Tongue (tissue), 2 donors: ENCODE data around the gene MIA2. TPM values are rescaled to one million over a fixed set of nuclear protein-coding genes. Genes with fewer than 3 reads are reported as not detected.
"Not testable (repeated sequence)": the region's sequence is repeated elsewhere in the genome, so short reads cannot be mapped to it uniquely, and the experiment has no call there.

Source experiments
- DNase-seq: peaks from one replicate; pipeline ENCODE4 v3.0.0-alpha.2; 2015
- total RNA-seq: library from RNA; depleted of rRNA; stranded (reverse); fragments of >200 nt; gene quantifications from one replicate; pipeline ENCODE4 v1.2.3, GENCODE V29; 2014

The MIA2 gene
- total RNA-seq, 1 donor from 2014 or later: 46.9 TPM

DNA sequence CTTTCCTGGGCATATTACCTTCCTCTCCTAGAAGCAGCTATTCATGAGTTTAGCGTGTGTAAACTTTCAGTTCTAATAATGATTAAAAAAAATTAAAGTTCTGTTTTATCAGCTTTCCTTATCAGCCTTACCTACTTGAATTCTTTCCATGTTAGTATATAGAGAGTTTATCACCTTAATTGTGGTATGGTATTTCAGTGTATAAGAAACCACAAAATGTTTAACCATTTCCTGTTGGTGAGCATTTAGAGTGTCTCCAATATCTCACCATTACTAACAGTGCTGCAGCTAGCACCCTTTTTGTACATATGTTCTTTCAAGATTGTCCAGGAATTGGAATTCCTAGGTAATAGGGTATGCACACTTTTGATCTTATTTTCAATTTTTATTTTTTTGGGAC lies 109.1 kb downstream of the MIA2 start:
- DNase-seq: no peak

DNA sequence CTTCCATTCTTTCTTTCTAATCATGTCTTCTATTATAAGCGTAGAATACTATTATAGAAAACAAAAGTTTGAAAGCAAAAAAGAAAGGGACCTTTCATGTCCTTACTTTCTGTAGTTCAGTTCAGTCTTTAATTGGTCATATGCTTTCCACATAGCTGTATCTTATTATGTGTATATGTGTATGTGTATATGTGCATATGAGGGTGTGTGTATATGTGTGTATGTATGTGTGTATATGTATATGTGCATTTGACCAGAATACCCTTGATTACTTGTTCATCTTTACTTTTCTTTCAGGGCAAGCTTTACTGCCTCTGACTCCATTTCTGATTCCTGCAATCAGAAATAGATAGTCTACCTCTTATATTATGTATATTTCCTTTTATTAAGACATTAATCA lies 109.9 kb downstream of the MIA2 start:
- DNase-seq: no peak

DNA sequence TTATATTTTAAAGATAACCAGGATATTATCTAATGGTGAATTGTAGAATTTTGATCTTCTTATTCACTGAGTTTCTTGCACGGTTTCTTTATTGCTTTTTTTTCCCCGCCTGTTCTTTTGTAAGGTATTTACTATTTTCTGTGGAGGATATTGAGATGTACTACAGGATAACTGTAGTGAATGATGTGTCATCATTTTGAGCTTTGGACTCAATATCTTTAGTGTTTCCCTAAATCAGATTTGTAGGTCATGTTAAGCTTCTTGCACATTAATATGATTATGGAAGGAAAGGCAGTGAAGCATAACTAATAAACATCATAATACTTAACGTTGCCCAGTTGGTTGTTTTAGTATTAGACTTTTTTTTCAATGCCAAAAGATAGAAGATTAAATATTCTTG lies 117.2 kb downstream of the MIA2 start:
- DNase-seq: no peak

DNA sequence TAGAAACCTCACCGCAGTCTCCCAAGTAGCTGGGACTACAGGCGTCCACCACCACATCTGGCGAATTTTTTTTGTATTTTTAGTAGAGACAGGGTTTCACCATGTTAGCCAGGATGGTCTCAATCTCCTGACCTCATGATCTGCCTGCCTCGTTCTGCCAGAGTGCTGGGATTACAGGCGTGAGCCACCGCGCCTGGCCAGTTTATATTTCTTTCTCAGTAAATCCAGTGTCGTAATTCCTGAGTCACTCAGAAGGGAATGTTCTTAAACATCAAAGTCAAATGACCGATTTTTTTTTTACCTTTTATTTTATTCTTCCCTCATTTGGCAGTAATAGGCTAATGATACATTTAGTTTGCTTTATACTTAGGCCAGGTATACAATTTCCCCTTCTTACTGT lies 118.0 kb downstream of the MIA2 start:
- DNase-seq: no peak

DNA sequence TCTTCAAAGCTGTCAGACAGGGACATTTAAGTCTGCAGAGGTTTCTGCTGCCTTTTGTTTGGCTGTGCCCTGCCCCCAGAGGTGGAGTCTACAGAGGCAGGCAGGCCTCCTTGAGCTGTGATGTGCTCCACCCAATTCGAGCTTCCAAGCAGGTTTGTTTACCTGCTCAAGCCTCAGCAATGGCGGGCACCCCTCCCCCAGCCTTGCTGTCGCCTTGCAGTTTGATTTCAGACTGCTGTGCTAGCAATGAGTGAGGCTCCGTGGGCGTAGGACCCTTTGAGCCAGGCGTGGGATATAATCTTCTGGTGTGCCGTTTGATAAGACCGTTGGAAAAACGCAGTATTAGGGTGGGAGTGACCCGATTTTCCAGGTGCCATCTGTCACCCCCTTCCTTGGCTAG lies 125.4 kb downstream of the MIA2 start:
- DNase-seq: not testable (repeated sequence)

DNA sequence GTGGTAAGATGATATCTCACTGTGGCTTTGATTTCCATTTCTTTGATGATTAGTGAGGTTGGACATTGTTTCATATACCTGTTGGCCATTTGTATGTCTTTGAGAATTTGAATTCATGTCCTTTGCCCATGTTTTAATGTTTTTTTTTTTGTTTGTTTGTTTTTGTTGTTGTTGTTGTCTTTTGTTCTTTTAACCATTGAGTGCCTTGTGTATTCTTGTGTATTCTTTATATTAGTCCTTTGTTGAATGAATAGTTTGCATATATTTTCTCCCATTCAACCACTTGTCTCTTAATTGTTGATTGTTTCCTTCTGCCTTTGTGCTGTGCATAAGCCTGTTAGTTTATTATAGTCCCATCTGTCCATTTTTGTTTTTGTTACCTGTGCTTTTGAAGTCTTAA lies 126.6 kb downstream of the MIA2 start:
- DNase-seq: no peak

DNA sequence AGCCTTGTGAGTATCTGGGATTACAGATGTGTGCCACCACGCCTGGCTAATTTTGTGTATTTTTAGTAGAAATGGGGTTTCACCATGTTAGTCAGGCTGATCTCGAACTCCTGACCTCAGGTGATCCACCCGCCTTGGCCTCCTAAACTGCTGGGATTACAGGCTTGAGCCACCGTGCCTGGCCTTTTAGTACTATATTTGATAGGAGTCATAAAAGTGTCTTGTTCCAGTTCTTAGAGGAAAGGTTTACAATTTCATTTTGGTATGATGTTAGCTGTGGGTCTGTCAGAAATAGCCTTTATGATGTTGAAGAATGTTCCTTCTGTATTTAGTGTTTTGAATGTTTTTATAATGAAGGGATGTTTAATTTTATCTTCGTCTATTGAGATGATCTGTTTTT lies 127.8 kb downstream of the MIA2 start:
- not testable (repeated sequence) for DNase-seq

DNA sequence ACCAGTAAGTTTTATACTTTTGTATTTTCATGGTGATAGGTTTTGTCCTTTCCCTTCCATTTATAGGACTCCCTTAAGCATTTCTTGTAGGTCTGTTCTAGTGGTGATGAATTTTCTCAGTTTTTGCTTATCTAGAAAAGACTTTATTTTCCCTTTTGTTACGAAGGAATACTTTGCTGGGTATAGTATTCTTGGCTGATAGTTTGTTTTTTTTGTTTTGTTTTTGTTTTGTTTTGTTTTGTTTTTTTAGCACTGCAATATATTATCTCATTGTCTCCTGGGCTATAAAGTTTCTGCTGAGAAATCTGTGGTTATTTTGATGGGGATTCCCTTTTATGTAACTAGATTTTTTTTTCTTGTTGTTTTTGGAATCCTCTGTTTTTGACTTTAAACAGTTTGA lies 130.8 kb downstream of the MIA2 start:
- DNase-seq: no peak

DNA sequence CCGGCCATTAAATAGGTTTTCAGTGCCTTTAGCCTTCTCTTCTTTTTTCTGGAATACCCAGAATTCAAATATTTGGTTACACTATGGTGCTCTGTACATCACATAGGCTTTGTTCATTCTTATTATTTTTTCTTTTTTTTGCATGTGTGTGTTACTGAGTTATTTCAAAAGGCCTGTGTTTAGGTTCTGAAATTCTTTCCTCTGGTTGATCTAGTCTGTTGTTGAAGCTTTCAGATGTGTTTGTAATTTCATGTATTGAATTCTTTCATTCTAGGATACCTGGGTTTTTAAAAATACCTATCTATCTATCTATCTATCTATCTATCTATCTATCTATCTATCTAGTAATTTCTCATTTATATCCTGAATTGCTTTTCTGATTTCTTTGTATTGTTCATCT lies 131.6 kb downstream of the MIA2 start:
- no peak for DNase-seq

DNA sequence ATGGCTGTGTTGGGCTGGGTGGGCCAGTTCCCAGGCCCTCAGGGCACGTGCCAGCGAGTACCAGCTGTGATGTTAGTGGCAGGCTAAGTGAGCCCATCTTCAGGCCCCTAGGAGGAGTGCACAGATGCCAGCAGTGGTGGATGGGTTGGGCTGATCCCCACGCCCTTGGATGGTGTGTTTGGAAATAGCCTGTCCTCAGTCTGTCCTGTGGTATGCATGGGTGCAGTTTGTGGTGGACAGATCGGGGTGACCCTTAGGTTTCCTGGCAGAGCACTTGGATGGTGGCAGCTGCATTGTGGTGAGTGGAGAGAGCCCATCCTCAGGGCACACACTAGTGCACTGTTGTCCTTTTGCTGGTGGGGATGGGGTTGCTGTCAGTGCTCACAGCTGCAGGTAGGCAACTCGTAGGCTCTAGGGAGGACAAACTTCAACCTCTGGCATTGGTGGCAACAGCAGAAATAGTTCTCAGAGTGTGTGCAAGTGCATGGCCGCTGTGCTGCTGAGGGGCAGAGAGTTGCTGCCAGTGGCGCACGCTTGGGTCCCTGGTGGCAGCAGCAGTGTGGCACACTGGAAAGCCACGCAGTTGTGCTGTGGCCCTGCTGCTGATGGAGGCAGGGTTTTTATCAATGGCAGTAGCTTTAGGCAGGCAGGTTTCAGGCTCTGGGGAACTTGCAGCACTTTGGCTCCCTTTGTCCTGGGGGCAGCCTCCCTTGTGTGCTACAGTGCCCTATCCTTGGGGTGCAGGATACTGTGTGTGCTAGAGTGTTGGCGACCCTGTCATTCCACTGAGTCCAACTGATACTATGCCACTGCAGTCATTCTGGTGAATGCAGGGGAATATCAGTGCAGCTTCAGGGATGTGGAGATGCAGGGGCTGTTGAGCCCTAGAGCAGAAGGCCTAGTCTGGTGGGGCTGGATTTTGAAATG lies 133.0 kb downstream of the MIA2 start:
- no peak for DNase-seq

DNA sequence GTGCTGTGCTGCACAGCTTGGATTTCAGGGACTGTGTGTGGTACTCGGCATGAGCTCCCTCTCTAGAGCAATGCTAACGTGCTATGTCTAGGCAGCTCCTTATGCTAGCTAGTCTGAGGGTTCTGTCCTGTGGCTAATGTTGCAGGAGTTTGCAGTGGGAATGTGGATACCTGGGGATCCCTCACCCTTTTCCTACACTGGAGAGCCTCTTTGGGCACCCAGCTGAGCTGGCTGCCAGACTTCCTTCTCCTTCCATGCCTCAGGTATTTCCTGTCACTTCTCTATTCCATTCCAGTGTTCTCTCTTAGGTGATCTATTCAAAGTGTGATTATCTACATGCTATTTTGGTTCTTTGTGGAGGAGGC lies 133.7 kb downstream of the MIA2 start:
- no peak for DNase-seq

DNA sequence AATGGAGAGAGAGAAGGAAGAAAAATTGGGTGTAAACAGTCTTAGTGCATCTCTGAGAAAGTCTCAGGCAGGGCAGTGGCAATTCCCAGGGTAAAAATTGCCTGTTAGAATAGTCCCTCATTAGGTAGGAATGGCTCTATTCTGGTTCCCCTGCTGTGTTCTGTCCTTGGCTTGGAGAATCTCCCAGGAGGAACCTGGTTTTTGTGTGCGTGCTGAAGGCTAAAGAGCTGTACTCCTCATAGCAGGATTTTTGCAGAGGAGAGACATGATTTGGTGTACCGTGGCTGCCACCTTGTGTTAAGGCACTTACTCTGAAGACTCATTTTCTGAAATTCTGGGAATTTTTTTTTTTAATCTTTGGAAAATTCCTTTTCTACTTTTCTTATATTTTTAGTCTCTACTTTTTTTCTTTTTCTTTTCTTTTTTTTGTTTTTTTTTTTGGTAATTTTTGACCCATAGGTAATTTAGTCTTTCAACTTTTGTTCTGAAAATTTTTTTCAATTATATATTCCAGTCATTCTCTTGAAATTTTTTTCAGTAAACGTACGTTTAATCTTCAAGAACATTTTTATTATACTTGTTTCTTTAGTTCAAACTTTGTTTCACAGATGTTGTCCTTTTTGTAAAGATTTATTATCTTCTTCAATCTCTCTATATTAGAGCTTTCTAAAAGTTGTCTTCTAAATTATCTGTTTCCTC lies 134.7 kb downstream of the MIA2 start:
- DNase-seq: peak; percentile 77

DNA sequence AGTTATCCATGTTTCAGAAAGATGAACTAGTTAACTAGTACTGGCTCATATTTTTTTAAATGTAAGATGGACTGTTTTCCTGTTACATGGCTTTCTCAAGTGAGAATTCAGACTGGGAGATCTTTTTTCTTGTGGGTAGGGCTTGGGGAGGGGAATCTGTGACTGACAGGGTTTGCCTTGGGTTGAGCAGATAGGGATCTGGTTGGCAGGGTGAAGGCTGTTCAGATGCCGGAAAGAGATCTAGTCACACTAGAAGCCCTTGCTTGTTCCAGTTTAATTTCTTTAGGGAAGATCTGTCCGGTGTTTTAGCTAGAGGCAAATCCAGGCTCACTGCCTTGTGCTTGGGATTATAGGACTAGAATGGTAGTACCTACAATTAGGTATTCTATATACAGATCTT lies 135.3 kb downstream of the MIA2 start:
- no peak for DNase-seq

DNA sequence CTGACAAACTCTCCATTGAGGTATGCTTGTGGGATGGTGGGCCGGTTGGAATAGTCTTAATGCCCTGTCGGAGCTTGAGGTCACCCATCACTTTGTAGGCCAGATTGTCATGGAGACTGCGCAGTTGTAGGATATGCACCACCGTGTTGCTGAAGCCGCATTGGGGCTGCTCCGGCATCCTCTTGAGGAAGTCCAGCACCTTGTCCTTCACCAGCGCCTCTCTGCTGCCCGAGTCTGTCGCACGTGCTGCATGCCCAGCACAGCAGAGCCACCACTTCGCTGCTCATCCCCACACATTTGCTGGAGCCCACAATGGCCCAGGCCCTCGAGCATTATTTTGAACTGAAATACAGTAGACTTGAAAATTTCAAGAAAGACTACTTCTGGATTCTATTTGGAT lies 136.7 kb downstream of the MIA2 start:
- no peak for DNase-seq

DNA sequence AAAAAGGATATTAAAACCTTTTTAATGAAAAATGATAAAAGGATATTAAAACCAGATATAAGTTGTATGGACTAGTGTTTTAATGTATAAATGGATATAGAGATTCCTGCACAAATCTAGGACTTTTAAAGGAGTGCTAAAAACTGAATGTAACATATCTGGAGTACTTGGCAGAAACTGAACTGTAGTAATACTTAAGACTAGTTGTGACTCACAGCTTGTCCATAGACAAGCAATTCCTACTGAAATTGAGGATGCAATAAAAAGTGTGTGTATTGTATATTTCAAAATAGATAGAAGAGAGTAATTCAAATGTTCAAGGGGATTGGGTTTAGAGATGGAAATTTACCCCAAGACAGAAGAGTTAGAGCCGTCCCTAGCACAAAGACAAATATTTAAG lies 138.9 kb downstream of the MIA2 start:
- no peak for DNase-seq

DNA sequence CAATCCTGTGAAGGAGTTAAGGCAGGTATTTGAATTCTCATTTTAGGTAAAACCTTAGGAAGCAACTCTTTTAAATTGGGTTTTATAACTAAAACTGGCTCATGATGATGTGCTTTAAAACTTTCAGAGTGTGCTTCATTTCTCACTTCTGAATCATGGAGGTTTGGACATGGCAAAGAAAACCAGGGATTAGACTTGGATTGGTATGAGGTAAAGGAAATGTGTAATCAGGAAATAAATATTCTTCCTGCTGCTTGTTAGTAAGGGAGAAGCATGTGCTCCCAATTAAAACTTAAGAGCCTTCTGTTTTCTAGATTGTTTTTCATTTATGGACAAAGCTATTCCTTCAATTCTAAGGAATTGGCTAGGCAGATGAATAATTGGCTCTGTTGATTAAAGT lies 141.1 kb downstream of the MIA2 start:
- DNase-seq: no peak

DNA sequence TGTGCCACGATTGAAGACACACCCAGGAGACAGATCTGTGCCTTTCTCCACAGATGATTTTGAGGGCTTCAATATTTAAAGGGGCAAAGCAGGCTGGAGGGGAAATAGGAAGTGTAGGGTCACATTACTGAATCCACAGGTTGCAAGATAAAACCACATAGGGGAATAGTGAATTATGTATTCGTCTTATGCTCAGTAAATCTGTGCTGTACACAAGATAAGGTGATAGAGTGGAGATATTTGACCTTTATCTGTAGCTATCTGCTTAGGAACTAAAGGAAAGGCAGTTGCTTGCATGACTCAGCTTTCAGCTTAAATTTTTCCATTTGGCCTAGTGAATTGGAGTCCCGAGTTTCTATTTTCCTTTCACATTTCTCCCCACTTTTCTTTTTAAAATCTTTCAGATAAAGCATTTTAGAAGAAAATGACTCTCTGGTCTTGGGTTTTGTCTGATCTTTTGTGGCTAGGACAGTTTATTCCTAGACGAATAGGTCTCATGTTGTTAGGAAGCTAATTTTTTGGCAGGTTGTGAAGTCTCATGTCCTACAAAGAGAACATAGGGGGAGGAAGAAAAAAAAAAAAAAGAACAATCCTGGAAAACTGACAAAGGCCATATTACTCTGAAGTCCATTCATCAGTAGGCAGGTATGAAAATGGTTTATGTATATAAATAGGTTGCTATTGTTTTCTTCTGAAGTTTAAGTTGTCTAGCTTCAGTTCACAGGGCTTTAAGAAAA lies 143.1 kb downstream of the MIA2 start:
- DNase-seq: no peak

DNA sequence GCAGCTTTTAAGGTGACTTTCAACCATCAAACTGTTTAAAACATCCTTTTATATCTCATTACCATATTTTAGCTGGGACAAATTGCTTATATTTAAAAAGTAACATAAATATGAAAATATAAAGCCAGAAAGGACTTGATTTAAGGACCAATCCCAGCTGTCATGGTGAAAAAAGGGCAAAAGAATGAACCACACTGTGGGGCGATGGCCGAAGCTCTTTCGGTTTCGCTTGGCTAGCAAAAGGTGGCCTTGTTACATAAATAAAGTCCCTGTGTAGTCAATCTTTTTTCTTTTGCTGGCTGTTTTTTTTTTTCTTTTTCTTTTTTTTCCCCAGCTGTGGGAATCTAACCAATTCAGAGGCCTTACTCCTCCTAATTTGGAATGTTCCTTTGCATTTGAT lies 147.7 kb downstream of the MIA2 start:
- no peak for DNase-seq

DNA sequence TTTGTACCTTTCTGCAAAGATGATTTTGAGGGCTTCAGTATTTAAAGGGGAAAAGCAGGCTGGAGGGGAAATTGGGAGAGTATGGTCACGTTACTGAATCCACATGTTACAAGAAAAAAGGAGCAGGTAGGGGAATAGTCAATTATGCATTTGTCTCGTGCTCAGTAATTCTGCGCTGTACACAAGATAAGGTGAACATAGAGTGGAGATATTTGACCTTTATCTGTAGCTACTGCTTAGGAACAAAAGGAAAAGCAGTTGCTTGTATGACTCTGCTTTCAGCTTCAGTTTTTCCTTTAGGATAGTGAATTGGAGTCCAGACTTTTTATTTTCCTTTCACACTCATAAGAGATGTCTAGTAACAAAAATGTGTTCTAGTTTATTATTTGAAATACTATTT lies 148.7 kb downstream of the MIA2 start:
- DNase-seq: no peak

DNA sequence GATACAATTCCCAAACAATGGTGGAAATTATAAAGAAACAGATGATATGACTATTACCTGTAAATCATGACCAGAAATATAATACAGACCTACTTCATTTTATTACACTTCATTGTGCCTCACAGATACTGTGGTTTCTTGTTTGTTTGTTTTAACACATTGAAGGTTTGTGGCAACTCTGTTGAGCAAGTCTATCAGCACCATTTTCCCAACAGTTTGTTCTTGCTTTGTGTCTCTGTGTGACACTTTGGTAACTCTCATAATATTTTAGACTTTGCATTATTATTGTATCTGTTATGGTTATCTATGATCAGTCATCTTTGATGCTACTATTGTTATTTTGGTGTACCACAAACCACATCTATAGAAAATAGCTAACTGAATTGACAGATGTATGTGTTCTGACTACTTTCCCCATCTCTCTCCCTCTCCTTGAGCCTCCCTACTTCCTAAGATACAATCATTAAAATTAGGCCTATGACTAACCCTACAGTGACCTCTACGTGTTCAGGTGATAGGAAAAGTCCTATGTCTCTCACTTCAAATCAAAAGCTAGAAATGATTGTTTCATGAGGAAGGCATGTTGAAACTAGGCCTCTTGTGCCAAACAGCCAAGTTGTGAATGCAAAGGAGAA lies 149.4 kb downstream of the MIA2 start:
- DNase-seq: no peak

DNA sequence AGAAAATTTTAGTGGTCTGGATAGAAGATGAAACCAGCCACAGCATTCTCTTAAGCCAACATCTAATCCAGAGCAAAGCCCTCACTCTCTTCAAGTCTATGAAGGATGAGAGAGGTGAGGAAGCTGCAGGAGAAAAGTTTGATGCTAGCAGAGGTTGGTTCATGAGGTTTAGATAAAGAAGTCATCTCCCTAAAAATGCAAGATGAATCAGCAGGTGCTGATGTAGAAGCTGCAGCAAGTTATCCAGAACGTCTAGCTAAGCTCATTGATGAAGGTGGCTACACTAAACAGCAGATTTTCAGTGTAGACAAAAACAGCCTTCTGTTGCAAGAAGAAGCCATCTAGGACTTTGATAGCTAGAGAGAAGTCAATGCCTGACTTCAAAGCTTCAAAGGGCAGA lies 150.0 kb downstream of the MIA2 start:
- DNase-seq: no peak

DNA sequence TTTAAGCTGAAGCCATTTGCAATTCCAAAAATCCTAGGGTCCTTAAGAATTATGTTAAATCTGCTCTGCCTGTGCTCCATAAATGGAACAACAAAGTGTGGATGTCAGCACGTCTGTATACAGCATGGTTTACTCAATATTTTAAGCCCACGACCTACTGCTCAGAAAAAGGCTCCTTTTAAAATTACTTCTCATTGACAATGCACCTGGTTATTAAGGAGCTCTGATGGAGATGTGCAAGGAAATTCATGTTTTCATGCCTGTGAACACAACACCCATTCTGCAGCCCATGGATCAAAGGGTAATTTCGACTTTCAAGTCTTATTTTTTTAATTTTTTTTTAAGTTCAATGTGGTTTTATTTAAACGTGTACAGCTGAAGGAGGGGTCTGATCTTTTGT lies 150.5 kb downstream of the MIA2 start:
- no peak for DNase-seq

DNA sequence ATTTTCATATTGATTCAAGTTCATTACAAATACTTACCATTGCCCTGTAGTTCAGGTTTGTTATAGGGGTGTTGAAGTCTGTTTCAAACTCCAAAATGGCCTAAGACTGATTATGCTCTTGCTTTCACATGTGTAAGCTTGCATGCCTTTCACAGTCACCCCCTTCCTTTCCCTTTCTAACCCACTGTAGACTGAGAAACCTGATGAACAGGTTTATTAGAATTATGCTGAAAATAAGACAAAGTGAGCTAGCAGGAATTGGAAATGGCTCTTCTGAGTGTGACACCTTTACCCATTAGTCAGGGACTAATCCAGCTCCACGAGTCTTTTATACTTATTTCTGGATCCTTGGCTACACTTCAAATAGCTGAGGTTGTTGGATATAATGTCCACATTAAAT lies 159.6 kb downstream of the MIA2 start:
- DNase-seq: no peak
